K562 (cell line): Measurements from ENCODE around the gene RHPN2. TPM values are rescaled to one million over a fixed set of nuclear protein-coding genes. Genes with fewer than 3 reads are reported as not detected.

Experiments
- ATAC-seq: fragments of 200-7000 bp; cut with Tn5 transposase; 3 replicates; pipeline ENCODE4 v1.9.1; 2020; ENCODE audit warnings: moderate library complexity
- BruUV-seq: library from RNA; stranded (reverse); fragments of 400-500 nt; replicated peaks from 2 replicates; lab custom pipeline; 2021; lab: Mats Ljungman, UMichigan
- CTCF ChIA-PET: fragments of 300-600 bp; formaldehyde crosslinking; extraction: SDS; loops from one replicate; lab custom pipeline; 2021; ENCODE audit warnings: low intra/inter-chr PET ratio; lab: Yijun Ruan, JAX
- POLR2A ChIA-PET: fragments of 300-600, 350-650 bp; sonication (Branson Sonifier 250); formaldehyde crosslinking; extraction: SDS; loops from one replicate; lab custom pipeline; 2021; ENCODE audit warnings: antibody characterized with exemption, inconsistent platforms; lab: Yijun Ruan, JAX
- DNase-seq, 4 experiments: peaks; one replicate each; pipeline versions ENCODE4 v3.0.0 to v3.0.0-alpha.2; 2011 to 2018; ENCODE audit warnings: low spot score in 3 of 4, mixed read lengths in 3 of 4; ENCODE audit errors: extremely low read depth in 1 of 4
- FAIRE-seq: peaks from 2 replicates; lab custom pipeline; 2011; peaks lifted over from hg19 to GRCh38; lab: Jason Lieb, UNC
- H2AFZ ChIP-seq: 2 replicates; pipeline ENCODE4 v1.6.0; 2011; ENCODE audit warnings: low read depth, low read length, control low read depth, inconsistent platforms
- H3K27ac ChIP-seq: fragments of 200-600 bp; 3 replicates; pipeline ENCODE4 v1.8.0; 2011; ENCODE audit warnings: low read depth, mild to moderate bottlenecking, control low read depth, inconsistent platforms, low read length, moderate library complexity, mixed read lengths; ENCODE audit errors: extremely low read depth
- H3K27me3 ChIP-seq, 2 experiments: fragments of 300-600 bp in 1 of 2; 2 replicates in 1 of 2; 3 replicates in 1 of 2; pipeline versions ENCODE4 v1.6.0 to v1.8.0; 2011; ENCODE audit warnings: inconsistent platforms in 2 of 2, low read length in 2 of 2, mild to moderate bottlenecking in 1 of 2, mixed read lengths in 1 of 2, moderate library complexity in 1 of 2; ENCODE audit not compliant: control insufficient read depth in 2 of 2, insufficient read depth in 2 of 2
- H3K36me3 ChIP-seq: fragments of 300-600 bp; 3 replicates; pipeline ENCODE4 v1.8.0; 2011; ENCODE audit warnings: mild to moderate bottlenecking, low read length, inconsistent platforms; ENCODE audit not compliant: control insufficient read depth, insufficient read depth
- H3K4me1 ChIP-seq, 2 experiments: fragments of 200-600 bp in 1 of 2; replicated peaks in 1 of 2; 2 replicates in 1 of 2; 3 replicates in 1 of 2; pipeline versions ENCODE4 v1.5.1 to v1.8.0; 2011; ENCODE audit warnings: inconsistent platforms in 2 of 2, low read length in 2 of 2, mild to moderate bottlenecking in 1 of 2, mixed read lengths in 1 of 2, moderate library complexity in 1 of 2; ENCODE audit not compliant: control insufficient read depth in 2 of 2, insufficient read depth in 2 of 2
- H3K4me2 ChIP-seq: 2 replicates; pipeline ENCODE4 v1.6.1; 2011; ENCODE audit warnings: low read length, control low read depth, inconsistent platforms, mixed read lengths; ENCODE audit not compliant: insufficient read depth
- H3K4me3 ChIP-seq: fragments of 200-600 bp; sonication (generic), shearing (Covaris generic); 2 replicates; pipeline ENCODE4 v1.5.1; 2016; ENCODE audit warnings: control low read depth, inconsistent platforms
- H3K79me2 ChIP-seq: fragments of 200-600 bp; 3 replicates; pipeline ENCODE4 v1.8.0; 2011; ENCODE audit warnings: low read length, inconsistent platforms; ENCODE audit not compliant: control insufficient read depth, insufficient read depth
- H3K9ac ChIP-seq, 2 experiments: 2 replicates each; pipeline versions ENCODE4 v1.6.0 to v1.6.1; 2011; ENCODE audit warnings: low read depth in 2 of 2, low read length in 2 of 2, control low read depth in 1 of 2, inconsistent platforms in 1 of 2, mild to moderate bottlenecking in 1 of 2, mixed read lengths in 1 of 2; ENCODE audit not compliant: insufficient read depth in 1 of 2
- H3K9me1 ChIP-seq: one replicate; pipeline ENCODE4 v1.6.0; 2011; ENCODE audit warnings: inconsistent platforms, mild to moderate bottlenecking, low read length, moderate library complexity; ENCODE audit not compliant: control insufficient read depth, insufficient read depth
- H3K9me3 ChIP-seq: replicated peaks from 2 replicates; pipeline ENCODE4 v1.5.1; 2011; ENCODE audit warnings: low read depth, low read length, inconsistent platforms; ENCODE audit not compliant: control insufficient read depth, insufficient read depth
- H4K20me1 ChIP-seq: replicated peaks from 2 replicates; pipeline ENCODE4 v1.6.1; 2011; ENCODE audit warnings: low read length, inconsistent platforms, mixed read lengths; ENCODE audit not compliant: control insufficient read depth, insufficient read depth
- ETS2 ChIP-seq: IDR thresholded peaks from 2 replicates; pipeline ENCODE4 v1.6.1; 2016; ENCODE audit warnings: borderline replicate concordance, missing genetic modification characterization, mild to moderate bottlenecking, moderate library complexity, missing compliant biosample characterization; ENCODE audit not compliant: poor library complexity, severe bottlenecking
- NR3C1 ChIP-seq: sonication (generic); formaldehyde crosslinking; IDR thresholded peaks from 2 replicates; pipeline ENCODE4 v1.8.1; 2022; ENCODE audit warnings: missing genetic modification reagents
- PHF21A ChIP-seq: fragments of 450-650 bp; IDR thresholded peaks from 2 replicates; pipeline ENCODE4 v1.6.1; 2017; ENCODE audit warnings: low read depth, borderline replicate concordance
- TCF7 ChIP-seq: sonication (generic); IDR thresholded peaks from 2 replicates; pipeline ENCODE4 v1.6.1; 2016; ENCODE audit warnings: antibody characterized with exemption, borderline replicate concordance
- ZNF316 ChIP-seq: fragments of 450-650 bp; IDR thresholded peaks from 2 replicates; pipeline ENCODE4 v1.6.1; 2016
- WGBS: fragments of 100-300 bp; shearing (Covaris generic); methylation state at CpG from one replicate; pipeline ENCODE4 v1.1.6; 2016; ENCODE audit warnings: low coverage, mixed read lengths; ENCODE audit not compliant: insufficient coverage; ENCODE audit errors: missing lambda C conversion rate; 5-methylcytosine and 5-hydroxymethylcytosine counted together
- in situ Hi-C: fragments of 300-500 bp; cut with MboI; formaldehyde crosslinking; loops from 4 replicates; pipeline ENCODE4 v1.15.0; 2018; ENCODE audit warnings: inconsistent platforms, mixed read lengths
- intact Hi-C: fragments of 100-400 bp; cut with micrococcal nuclease; formaldehyde crosslinking; loops from 2 replicates; pipeline ENCODE4 v1.14.2; 2022
- polyA plus RNA-seq, 8 experiments: library from polyadenylated mRNA; depleted of rRNA in 4 of 8; stranded (reverse) in 5 of 8; unstranded in 3 of 8; fragments of >200 nt; fragmentation: Nextera tagmentation in 2 of 8; fragmentation: Illumina TruSeq in 1 of 8; extraction: Ambion mirVana in 2 of 8; extraction: Trizol in 1 of 8; gene quantifications; 2 replicates each; pipeline versions ENCODE4 v1.2.1 to v1.2.3, GENCODE V29; 2011 to 2014; ENCODE audit warnings: inconsistent platforms in 1 of 8, missing spikeins in 1 of 8
- total RNA-seq, 7 experiments: library from RNA; depleted of rRNA in 6 of 7; stranded (reverse); fragments of >200 nt in 6 of 7; fragmentation: Illumina TruSeq in 2 of 7; extraction: Trizol in 2 of 7; gene quantifications; 2 replicates each; pipeline versions ENCODE4 v1.2.1 to v1.2.3, GENCODE V29; 2011 to 2021; ENCODE audit warnings: low replicate concordance in 1 of 7
- TF ChIP-seq, protein P1 (sequence below): fragments of 250-450 bp; sonication (Bioruptor Pico); IDR thresholded peaks from 2 replicates; pipeline ENCODE4 v1.9.0; 2021; ENCODE audit warnings: mild to moderate bottlenecking
- TF ChIP-seq, protein P2 (sequence below), 3 experiments: IDR thresholded peaks in 2 of 3; conservative IDR thresholded peaks in 1 of 3; 2 replicates each; pipeline ENCODE4 v1.5.1; 2011 to 2012; ENCODE audit warnings: low read length in 3 of 3, mild to moderate bottlenecking in 3 of 3, control low read depth in 2 of 3, improper control_type of control experiment in 1 of 3, inconsistent platforms in 1 of 3, low read depth in 1 of 3, mixed read lengths in 1 of 3, moderate library complexity in 1 of 3; ENCODE audit not compliant: insufficient read depth in 2 of 3

The RHPN2 gene
- total and polyA plus RNA-seq, 9 of the 15 experiments (the other 6 are each of a cell fraction or from before 2014, with no cell fraction given) = 0.63 to 9.9 (median 3.2) TPM

DNA sequence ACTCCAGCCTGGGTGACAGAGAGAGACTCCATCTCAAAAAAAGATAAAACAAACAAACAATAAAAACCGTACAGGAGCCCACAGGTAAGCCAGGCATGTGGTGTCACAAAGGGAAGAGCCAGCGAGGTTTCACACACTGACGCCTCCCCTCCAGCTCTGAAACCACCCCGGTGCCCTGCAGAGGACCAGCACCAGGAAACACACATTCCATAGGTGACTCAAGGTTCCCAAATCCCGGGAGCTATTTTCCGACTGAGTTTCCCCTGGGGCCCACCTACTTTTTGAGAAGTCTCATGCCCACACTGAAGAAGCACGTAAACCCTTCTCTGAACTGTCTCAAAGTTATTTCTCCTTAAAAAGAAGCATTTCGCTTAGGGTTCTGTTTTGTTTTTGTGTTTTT is 40.3 kb downstream of the RHPN2 start:
- FAIRE-seq = no peak
- WGBS = 61% methylated on average over 8 of the region's 8 CpGs
- ChIA-PET CTCF (no interaction called here), POLR2A (no interaction called here)
- no TSS peak for BruUV-seq
- TF ChIP-seq PHF21A = no peak
- TF ChIP-seq ETS2 (tag) = no peak
- Histone ChIP-seq H3K27ac (no peak overlapping the region), H3K4me3 (no peak overlapping the region), H4K20me1 (no peaks in the 10 kb centered on the region; the same call in 1 of the 2 replicates), H3K36me3 (no peaks in the 10 kb centered on the region), H3K27me3 (no peaks in the 10 kb centered on the region), H3K79me2 (no peaks in the 10 kb centered on the region), H3K9me3 (peaks cover 2% of the 10 kb centered on the region; the same call in 1 of the 2 replicates), H3K9ac (no peak overlapping the region), H3K4me2 (no peak overlapping the region), H3K4me1 (no peaks in the 10 kb centered on the region; a peak in 1 of 5 replicates), H2AFZ (no peak overlapping the region), H3K9me1 (no peaks in the 10 kb centered on the region)
- no peak for DNase-seq
- in situ Hi-C loops (no loop called here), intact Hi-C loops (no loop called here)
- no peak for ATAC-seq

DNA sequence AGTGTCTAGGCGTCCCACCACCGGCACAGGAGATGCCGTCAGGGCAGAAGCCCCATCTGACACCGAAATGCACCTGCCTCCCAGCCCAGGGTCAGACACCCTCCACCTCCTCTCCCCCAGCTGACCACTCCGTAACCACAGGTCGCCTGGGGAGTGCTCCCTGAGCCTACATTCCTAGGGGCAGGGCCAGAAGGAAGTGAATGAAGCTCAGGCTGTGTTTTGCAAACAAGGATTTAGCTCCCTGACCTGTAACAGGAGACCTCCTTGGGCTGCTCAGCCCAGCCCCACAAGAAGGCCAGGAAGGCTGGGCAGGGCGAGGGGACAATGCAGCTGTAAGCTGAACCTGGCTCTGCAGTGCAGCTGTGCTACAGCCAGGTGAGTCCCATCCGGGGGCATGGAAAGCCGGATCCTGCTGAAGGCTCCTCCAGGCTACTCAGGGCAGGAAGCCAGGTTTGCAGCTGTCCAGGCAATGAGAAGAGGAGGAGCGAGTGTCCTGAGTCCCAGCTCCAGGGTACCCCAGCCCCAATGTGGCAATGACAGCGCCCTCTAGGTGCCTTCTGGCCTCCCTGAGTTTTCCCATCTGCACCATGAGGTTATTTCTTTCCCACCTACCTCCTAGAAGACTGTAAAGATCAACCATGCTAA is 42.1 kb downstream of the RHPN2 start:
- CTCF ChIA-PET = no interaction called here
- 61% methylated on average over 8 of the region's 11 CpGs for WGBS
- Histone ChIP-seq H3K36me3 (no peaks in the 10 kb centered on the region), H3K4me2 (no peak overlapping the region), H3K4me1 (no peaks in the 10 kb centered on the region; a peak in 1 of 5 replicates), H3K79me2 (no peaks in the 10 kb centered on the region), H3K9me1 (no peaks in the 10 kb centered on the region), H4K20me1 (no peaks in the 10 kb centered on the region; the same call in 1 of the 2 replicates), H2AFZ (no peak overlapping the region), H3K27ac (no peak overlapping the region), H3K9ac (no peak overlapping the region; a peak in 1 of 4 replicates), H3K4me3 (no peak overlapping the region), H3K9me3 (0 out of 2 replicates have a peak, but pooled peaks cover 2% of the 10 kb centered on the region), H3K27me3 (no peaks in the 10 kb centered on the region)
- intact Hi-C loops = no loop called here
- in situ Hi-C loops = no loop called here
- no peak for DNase-seq
- POLR2A ChIA-PET = interaction anchor here (0.6 kb wide), 1 partner anchor 67 kb away, joined by 3 read pairs; no protein-coding TSS in a partner anchor
- TF ChIP-seq, protein P1, sequence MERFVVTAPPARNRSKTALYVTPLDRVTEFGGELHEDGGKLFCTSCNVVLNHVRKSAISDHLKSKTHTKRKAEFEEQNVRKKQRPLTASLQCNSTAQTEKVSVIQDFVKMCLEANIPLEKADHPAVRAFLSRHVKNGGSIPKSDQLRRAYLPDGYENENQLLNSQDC = no peak
- TF ChIP-seq TCF7 (no peak), ZNF316 (no peak), NR3C1 (CRISPR knock-in tag) (no peak)
- TF ChIP-seq, protein P2, sequence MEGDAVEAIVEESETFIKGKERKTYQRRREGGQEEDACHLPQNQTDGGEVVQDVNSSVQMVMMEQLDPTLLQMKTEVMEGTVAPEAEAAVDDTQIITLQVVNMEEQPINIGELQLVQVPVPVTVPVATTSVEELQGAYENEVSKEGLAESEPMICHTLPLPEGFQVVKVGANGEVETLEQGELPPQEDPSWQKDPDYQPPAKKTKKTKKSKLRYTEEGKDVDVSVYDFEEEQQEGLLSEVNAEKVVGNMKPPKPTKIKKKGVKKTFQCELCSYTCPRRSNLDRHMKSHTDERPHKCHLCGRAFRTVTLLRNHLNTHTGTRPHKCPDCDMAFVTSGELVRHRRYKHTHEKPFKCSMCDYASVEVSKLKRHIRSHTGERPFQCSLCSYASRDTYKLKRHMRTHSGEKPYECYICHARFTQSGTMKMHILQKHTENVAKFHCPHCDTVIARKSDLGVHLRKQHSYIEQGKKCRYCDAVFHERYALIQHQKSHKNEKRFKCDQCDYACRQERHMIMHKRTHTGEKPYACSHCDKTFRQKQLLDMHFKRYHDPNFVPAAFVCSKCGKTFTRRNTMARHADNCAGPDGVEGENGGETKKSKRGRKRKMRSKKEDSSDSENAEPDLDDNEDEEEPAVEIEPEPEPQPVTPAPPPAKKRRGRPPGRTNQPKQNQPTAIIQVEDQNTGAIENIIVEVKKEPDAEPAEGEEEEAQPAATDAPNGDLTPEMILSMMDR (IDR thresholded peaks at IDR 0.05 in 2 of 3, conservative IDR thresholded peaks at IDR 0.05 in 1 of 3; ENCODE audit: insufficient read depth in 2 of 3, low read depth in 1 of 3, low read length in 3 of 3) = 0 out of 6 replicates have a peak, but pooled peaks of 1 of the 3 experiments have one; percentile 27
- ATAC-seq = no peak
- no TSS peak for BruUV-seq
- FAIRE-seq = no peak
